ENCODE results near the gene SPRED3.

The SPRED3 gene

DNA sequence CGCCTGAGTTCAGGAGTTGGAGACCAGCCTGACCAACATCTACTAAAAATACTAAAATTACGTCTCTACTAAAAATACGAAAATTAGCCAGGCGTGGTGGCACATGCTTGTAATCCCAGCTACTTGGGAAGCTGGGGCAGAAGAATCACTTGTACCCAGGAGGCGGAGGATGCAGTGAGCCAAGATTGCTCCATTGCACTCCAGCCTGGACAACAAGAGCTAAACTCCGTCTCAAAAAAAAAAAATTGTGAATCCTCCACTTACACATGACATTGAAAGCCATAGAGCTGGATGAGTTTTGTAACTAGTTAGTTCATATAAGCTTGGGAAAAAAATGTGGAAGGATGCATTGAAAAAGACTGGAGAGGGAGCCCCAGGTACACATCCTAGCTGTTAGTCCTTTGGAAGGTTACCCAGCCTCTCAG, 14.6 kb upstream of the SPRED3 start:
- DNase-seq (ENCODE audit: low read depth) = no peak

DNA sequence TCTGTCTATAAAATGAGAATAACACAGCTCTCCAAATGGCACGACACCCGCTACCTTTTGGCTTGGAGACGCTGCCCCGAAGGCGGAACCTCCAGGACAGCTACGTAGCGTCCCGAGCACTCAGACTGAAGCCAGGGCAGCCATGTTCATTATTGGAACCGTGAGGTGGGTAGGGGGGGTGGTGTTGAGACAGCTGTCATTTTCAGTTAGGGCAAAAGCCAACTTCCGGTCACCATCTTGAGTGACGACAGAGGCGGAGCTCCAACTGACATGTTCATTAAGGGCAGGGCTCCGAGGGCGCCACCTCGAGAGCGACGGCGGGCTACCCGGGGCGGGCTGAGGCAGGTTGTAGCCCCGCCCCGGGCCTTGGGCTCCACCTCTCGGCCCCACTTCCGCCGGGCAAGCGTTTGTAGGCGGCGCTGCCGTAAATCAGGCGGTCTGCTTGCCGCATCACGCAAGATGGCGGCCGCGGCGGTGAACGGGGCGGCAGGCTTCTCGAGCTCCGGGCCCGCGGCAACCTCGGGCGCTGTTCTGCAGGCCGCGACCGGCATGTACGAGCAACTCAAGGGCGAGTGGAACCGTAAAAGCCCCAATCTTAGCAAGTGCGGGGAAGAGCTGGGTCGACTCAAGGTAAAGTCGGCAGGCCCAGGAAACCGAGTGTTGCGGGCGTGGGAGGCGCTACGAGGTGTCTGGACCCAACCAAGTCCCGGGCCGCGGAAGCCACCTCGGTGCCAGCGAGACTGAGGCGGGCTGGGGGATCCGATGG, 14.0 kb upstream of the SPRED3 start, which contains the start of gene PSMD8:
Gene PSMD8 (plus strand): TSS at position 240 of the 766 bp plus-strand sequence. CDS start 31 bp downstream, at position 271.
- peak; percentile 98 for DNase-seq (ENCODE audit: low read depth)

GRCh38 chr19:38375098-38375493, 13.4 kb upstream of the SPRED3 start:
- no peak for DNase-seq (ENCODE audit: low read depth)

GRCh38 chr19:38375748-38376147, 12.7 kb upstream of the SPRED3 start:
- DNase-seq (ENCODE audit: low read depth) = peak; percentile 17

- DNase-seq (ENCODE audit: low read depth) = no peak
Measured at GRCh38 chr19:38376576-38376975, 11.9 kb upstream of the SPRED3 start.

DNA sequence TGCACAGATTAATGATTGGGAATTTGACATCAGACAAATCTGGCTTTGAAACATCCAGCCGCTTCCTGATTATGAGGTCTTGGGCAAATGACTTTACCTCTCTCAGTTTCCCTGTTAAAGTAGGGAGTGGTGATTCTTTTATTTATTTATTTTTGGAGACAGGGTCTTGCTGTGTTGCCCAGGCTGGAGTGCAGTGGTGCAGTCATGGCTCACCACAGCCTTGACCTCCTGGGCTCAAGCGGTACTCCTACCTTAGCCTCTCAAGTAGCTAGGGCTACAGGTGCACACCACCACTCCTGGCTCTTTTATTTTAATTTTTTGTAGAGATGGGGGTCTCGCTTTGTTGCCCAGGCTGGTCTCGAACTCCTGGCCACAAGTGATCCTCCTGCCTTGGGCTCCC, 11.4 kb upstream of the SPRED3 start:
- DNase-seq (ENCODE audit: low read depth) = no peak

DNA sequence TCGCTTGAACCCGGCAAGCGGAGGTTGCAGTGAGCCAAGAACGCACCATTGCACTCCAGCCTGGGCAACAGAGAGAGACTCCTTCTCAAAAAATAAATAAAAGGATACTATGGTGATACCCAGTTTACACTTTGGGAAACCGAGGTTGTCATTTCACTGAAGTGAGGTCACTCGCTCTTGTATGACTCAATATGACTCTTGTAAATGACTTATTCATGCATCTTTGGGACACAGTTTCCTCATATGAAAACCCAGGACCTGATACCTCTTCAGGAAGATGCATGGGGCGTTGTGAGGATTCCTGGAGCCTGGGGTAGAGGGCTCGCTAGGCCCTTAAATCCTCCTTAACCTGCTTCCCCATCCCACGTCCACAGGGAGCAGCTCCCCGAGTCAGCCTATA, 9.6 kb upstream of the SPRED3 start:
- DNase-seq (ENCODE audit: low read depth) = no peak

DNA sequence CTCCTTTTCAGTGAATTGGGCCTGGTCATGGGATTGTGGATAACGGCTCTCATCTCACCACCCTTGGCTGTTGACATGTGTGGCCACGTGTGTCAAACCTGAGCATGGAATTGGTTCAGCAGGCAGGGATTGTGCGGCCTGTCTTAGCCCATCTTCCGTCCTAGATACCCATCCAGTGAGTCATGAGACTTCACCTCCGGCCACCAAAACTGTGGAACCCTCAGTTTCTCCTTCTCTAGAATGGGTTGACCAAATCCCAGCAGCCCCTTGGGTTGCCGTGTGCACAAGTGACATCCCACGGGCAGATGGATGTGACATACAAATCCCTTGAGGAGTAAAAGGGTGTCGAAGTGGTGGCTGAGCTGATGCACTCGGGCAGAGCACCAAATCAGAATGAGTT, 7.4 kb upstream of the SPRED3 start:
- DNase-seq (ENCODE audit: low read depth) = no peak

- DNase-seq (ENCODE audit: low read depth) = no peak
Measured at GRCh38 chr19:38383184-38383583, 5.3 kb upstream of the SPRED3 start.

DNA sequence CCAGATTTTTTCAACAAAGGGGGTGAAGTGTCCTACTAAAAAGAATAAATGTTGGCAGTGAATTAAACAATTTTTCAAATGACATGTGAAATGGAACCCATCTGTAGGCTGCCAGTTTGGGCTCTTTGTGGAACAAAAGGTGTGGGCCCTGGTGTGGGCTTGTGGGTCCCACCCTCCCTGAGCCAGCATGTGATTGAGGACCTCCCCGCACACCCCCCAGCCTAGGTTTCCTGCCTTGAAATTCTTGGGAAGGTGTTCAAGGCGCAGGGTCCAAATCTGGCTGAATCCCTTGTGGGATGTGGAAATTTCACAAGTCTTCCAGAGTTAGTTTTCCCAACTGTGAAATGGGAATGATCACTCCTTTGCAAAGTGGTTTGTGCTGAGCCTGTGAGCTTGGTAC, 4.8 kb upstream of the SPRED3 start:
- no peak for DNase-seq (ENCODE audit: low read depth)

GRCh38 chr19:38384209-38385027, 4.1 kb upstream of the SPRED3 start:
- DNase-seq (ENCODE audit: low read depth) = no peak

- DNase-seq (ENCODE audit: low read depth) = no peak
Measured at GRCh38 chr19:38385057-38385803, 3.3 kb upstream of the SPRED3 start.

- no peak for DNase-seq (ENCODE audit: low read depth)
Measured at GRCh38 chr19:38385804-38386257, 2.7 kb upstream of the SPRED3 start.

GRCh38 chr19:38386300-38386970, 2.1 kb upstream of the SPRED3 start:
- DNase-seq (ENCODE audit: low read depth) = no peak

DNA sequence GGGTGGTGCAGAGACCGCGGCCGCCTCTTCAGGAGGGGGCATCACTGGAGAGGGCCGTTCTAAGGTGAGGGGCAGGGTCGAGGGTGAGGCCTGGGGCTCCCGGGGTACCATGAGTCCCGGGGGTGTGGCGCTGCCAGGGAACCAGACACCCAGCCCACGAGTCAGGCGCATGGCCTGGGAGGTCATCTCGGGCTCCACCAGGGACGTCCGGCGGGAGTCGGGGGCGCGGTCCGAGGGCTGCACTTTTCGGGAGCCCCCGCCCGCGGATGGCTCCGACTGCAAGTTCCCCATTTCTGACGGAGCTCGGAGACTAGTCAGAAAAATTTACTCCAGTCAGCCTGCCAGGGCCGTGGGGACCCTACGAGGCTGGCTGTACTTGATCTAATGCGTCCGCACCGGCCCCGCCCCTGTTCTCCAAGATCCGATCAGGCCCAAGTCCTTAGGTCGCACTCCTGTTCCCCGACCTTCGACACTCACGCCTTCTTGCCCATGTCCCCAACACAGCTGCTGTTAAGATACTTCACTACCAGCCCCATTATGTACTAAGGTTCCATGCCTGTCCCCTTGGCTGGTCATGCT, 1.4 kb upstream of the SPRED3 start:
- no peak for DNase-seq (ENCODE audit: low read depth)

- DNase-seq (ENCODE audit: low read depth) = peak; percentile 90
Measured at GRCh38 chr19:38387550-38388348, 748 bp upstream of the SPRED3 start, which contains the start of gene GGN. GGN (minus strand) TSS chr19:38388034; CDS start chr19:38387261, 773 bp downstream.

- peak; percentile 52 for DNase-seq (ENCODE audit: low read depth)
Measured at GRCh38 chr19:38389101-38389925, 816 bp downstream of the SPRED3 start.

- no peak for DNase-seq (ENCODE audit: low read depth)
Measured at GRCh38 chr19:38389957-38390924, 1.7 kb downstream of the SPRED3 start.

All from fibroblast of gingiva (primary cell).